Subcutaneous adipose tissue (tissue), 4 donors: ENCODE data around the gene SLC20A1. TPM values are rescaled to one million over a fixed set of nuclear protein-coding genes. Genes with fewer than 3 reads are reported as not detected.

Experiments
- total RNA-seq, 4 donors: library from RNA; depleted of rRNA; stranded (reverse); fragments of >200 nt; gene quantifications; one replicate each; pipeline ENCODE4 v1.1.0, GENCODE V29; 2016
- TF ChIP-seq, protein P1 (sequence below): fragments of 450-650 bp; IDR thresholded peaks from one replicate; pipeline ENCODE4 v1.5.1; 2016; ENCODE audit warnings: low read depth, mild to moderate bottlenecking, control low read depth, antibody characterized with exemption, moderate library complexity

SLC20A1 gene
- total RNA-seq, 4 donors from 2014 or later = 14.9 to 40.8 (median 33.5) TPM

DNA sequence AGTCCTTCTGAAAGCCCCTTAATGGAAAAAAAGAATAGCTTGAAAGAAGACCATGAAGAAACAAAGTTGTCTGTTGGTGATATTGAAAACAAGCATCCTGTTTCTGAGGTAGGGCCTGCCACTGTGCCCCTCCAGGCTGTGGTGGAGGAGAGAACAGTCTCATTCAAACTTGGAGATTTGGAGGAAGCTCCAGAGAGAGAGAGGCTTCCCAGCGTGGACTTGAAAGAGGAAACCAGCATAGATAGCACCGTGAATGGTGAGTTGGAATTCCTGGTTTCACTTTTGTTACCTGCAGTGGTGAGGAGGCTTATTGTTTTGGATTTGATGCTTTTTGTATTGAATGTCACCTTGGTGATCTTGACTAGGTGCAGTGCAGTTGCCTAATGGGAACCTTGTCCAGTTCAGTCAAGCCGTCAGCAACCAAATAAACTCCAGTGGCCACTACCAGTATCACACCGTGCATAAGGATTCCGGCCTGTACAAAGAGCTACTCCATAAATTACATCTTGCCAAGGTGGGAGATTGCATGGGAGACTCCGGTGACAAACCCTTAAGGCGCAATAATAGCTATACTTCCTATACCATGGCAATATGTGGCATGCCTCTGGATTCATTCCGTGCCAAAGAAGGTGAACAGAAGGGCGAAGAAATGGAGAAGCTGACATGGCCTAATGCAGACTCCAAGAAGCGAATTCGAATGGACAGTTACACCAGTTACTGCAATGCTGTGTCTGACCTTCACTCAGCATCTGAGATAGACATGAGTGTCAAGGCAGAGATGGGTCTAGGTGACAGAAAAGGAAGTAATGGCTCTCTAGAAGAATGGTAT, 13.3 kb downstream of the SLC20A1 start:
- TF ChIP-seq, protein P1, sequence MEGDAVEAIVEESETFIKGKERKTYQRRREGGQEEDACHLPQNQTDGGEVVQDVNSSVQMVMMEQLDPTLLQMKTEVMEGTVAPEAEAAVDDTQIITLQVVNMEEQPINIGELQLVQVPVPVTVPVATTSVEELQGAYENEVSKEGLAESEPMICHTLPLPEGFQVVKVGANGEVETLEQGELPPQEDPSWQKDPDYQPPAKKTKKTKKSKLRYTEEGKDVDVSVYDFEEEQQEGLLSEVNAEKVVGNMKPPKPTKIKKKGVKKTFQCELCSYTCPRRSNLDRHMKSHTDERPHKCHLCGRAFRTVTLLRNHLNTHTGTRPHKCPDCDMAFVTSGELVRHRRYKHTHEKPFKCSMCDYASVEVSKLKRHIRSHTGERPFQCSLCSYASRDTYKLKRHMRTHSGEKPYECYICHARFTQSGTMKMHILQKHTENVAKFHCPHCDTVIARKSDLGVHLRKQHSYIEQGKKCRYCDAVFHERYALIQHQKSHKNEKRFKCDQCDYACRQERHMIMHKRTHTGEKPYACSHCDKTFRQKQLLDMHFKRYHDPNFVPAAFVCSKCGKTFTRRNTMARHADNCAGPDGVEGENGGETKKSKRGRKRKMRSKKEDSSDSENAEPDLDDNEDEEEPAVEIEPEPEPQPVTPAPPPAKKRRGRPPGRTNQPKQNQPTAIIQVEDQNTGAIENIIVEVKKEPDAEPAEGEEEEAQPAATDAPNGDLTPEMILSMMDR = no peak

DNA sequence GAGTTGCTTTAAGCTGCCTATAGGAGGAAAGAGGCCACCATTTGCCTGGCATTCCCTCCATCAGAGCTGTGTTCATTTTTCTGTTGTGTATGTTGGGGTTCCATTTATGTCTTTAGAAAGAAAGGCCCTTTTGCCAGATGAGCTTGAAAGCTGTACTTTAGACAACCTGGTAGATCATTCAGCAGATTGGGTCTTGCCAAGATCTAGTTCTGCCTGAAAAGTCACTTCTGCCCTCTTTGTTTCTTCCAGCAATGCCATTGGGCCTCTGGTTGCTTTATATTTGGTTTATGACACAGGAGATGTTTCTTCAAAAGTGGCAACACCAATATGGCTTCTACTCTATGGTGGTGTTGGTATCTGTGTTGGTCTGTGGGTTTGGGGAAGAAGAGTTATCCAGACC, 14.4 kb downstream of the SLC20A1 start:
- TF ChIP-seq, protein P1 = no peak

GRCh38 chr2:112661656-112662305, 16.0 kb downstream of the SLC20A1 start:
- TF ChIP-seq, protein P1 = no peak

GRCh38 chr2:112662704-112663103, 17.0 kb downstream of the SLC20A1 start:
- TF ChIP-seq, protein P1 = no peak

- TF ChIP-seq, protein P1 = no peak
These were observed 18.9 kb downstream of the SLC20A1 start for GRCh38 chr2:112664689-112665088.

- TF ChIP-seq, protein P1 = no peak
These were observed 19.5 kb downstream of the SLC20A1 start for GRCh38 chr2:112665113-112665780.

- TF ChIP-seq, protein P1 = no peak
These were observed 21.0 kb downstream of the SLC20A1 start for GRCh38 chr2:112666761-112667122.
